Smooth muscle cell (in vitro differentiated cells): ENCODE data around the gene NOL9. TPM values are rescaled to one million over a fixed set of nuclear protein-coding genes. Genes with fewer than 3 reads are reported as not detected.

Experiments
- DNase-seq: peaks from one replicate; lab custom pipeline; 2025; ENCODE audit not compliant: unreplicated experiment; lab: John Stamatoyannopoulos, UW
- H2AFZ ChIP-seq: fragments of 200-600 bp; sonication (generic); 2 replicates; pipeline ENCODE4 v1.6.0; 2016; ENCODE audit warnings: antibody characterized with exemption, low read depth, mild to moderate bottlenecking
- H3F3A ChIP-seq: fragments of 200-600 bp; sonication (generic); 2 replicates; pipeline ENCODE4 v1.6.0; 2017; ENCODE audit warnings: antibody characterized with exemption, low read depth
- H3K27ac ChIP-seq: fragments of 200-600 bp; sonication (generic); 2 replicates; pipeline ENCODE4 v1.5.1; 2016; ENCODE audit warnings: low read depth, mild to moderate bottlenecking
- H3K27me3 ChIP-seq: fragments of 200-600 bp; sonication (generic); 2 replicates; pipeline ENCODE4 v1.6.1; 2016; ENCODE audit warnings: low read depth, mild to moderate bottlenecking
- H3K36me3 ChIP-seq: fragments of 200-600 bp; sonication (generic); 2 replicates; pipeline ENCODE4 v1.5.1; 2016; ENCODE audit warnings: low read depth
- H3K4me1 ChIP-seq: fragments of 200-600 bp; sonication (generic); 2 replicates; pipeline ENCODE4 v1.5.1; 2016; ENCODE audit warnings: low read depth
- H3K4me2 ChIP-seq: fragments of 200-600 bp; sonication (generic); 2 replicates; pipeline ENCODE4 v1.6.0; 2016; ENCODE audit warnings: mild to moderate bottlenecking
- H3K4me3 ChIP-seq: fragments of 200-600 bp; sonication (generic); 2 replicates; pipeline ENCODE4 v1.5.1; 2016; ENCODE audit warnings: mild to moderate bottlenecking
- H3K79me2 ChIP-seq: fragments of 200-600 bp; sonication (generic); 2 replicates; pipeline ENCODE4 v1.6.0; 2016; ENCODE audit warnings: low read depth, mild to moderate bottlenecking
- H3K9ac ChIP-seq: fragments of 200-600 bp; sonication (generic); 2 replicates; pipeline ENCODE4 v1.6.0; 2016; ENCODE audit warnings: low read depth
- H3K9me3 ChIP-seq: fragments of 200-600 bp; sonication (generic); replicated peaks from 2 replicates; pipeline ENCODE4 v1.5.1; 2016; ENCODE audit warnings: low read depth
- H4K20me1 ChIP-seq: fragments of 200-600 bp; sonication (generic); 2 replicates; pipeline ENCODE4 v1.6.0; 2016; ENCODE audit warnings: low read depth
- CTCF ChIP-seq: fragments of 200-600 bp; sonication (generic); IDR thresholded peaks from 2 replicates; pipeline ENCODE4 v1.5.1; 2017; ENCODE audit warnings: borderline replicate concordance, mild to moderate bottlenecking, antibody characterized with exemption; ENCODE audit not compliant: insufficient read depth, poor library complexity, severe bottlenecking
- WGBS: methylation state at CpG from one replicate; pipeline ENCODE4 v1.1.7; 2016; ENCODE audit warnings: low lambda C conversion rate; 5-methylcytosine and 5-hydroxymethylcytosine counted together
- polyA plus RNA-seq: library from polyadenylated mRNA; unstranded; fragments of >200 nt; fragmentation: Nextera tagmentation; extraction: Ambion mirVana; gene quantifications from 2 replicates; pipeline ENCODE4 v1.2.1, GENCODE V29; 2016
- total RNA-seq: library from RNA; depleted of rRNA; stranded (reverse); fragments of >200 nt; gene quantifications from 2 replicates; pipeline ENCODE4 v1.2.3, GENCODE V29; 2014

The NOL9 gene
- total and polyA plus RNA-seq, 2 experiments from 2014 or later: 8.1 to 12.0 TPM

- Histone ChIP-seq H3K4me3 (no peak overlapping the region), H3K4me1 (peaks cover 14% of the 10 kb centered on the region), H4K20me1 (no peaks in the 10 kb centered on the region), H3K9ac (no peak overlapping the region), H3K27ac (no peak overlapping the region), H3K79me2 (no peaks in the 10 kb centered on the region), H3F3A (no peaks in the 10 kb centered on the region), H3K36me3 (no peaks in the 10 kb centered on the region), H3K9me3 (no peaks in the 10 kb centered on the region), H3K4me2 (no peak overlapping the region), H3K27me3 (no peaks in the 10 kb centered on the region), H2AFZ (no peak overlapping the region)
- 90% methylated on average over 10 of the region's 10 CpGs for WGBS
- no peak for TF ChIP-seq CTCF
- DNase-seq: no peak
These were observed 53.0 kb downstream of the NOL9 start for GRCh38 chr1:6501279-6501813.

GRCh38 chr1:6500544-6501278, 53.6 kb downstream of the NOL9 start:
- Histone ChIP-seq H2AFZ (no peak overlapping the region), H3K4me3 (no peak overlapping the region), H3K27ac (no peak overlapping the region), H3K27me3 (no peaks in the 10 kb centered on the region), H3K4me2 (no peak overlapping the region), H3K36me3 (no peaks in the 10 kb centered on the region), H3K4me1 (peaks cover 17% of the 10 kb centered on the region), H3K79me2 (no peaks in the 10 kb centered on the region), H3K9me3 (no peaks in the 10 kb centered on the region), H4K20me1 (no peaks in the 10 kb centered on the region), H3F3A (no peaks in the 10 kb centered on the region), H3K9ac (no peak overlapping the region)
- no peak for TF ChIP-seq CTCF
- 92% methylated on average over 27 of the region's 27 CpGs for WGBS
- DNase-seq: no peak

- H3K79me2 ChIP-seq: no peaks in the 10 kb centered on the region
- H3K27ac ChIP-seq: no peak overlapping the region
- H3K27me3 ChIP-seq: no peaks in the 10 kb centered on the region
- DNase-seq: no peak
- no peaks in the 10 kb centered on the region for H4K20me1 ChIP-seq
- H3K4me3 ChIP-seq: no peak overlapping the region
- H3K4me2 ChIP-seq: no peak overlapping the region
- TF ChIP-seq CTCF: no peak
- H2AFZ ChIP-seq: no peak overlapping the region
- no peaks in the 10 kb centered on the region for H3K9me3 ChIP-seq
- no peaks in the 10 kb centered on the region for H3K36me3 ChIP-seq
- H3K4me1 ChIP-seq: peaks cover 17% of the 10 kb centered on the region
- 67% methylated on average over 4 of the region's 4 CpGs for WGBS
- no peaks in the 10 kb centered on the region for H3F3A ChIP-seq
- no peak overlapping the region for H3K9ac ChIP-seq
These were observed 55.0 kb downstream of the NOL9 start for GRCh38 chr1:6499296-6499695.
